ENCODE data around the gene PARPBP.
"Not testable (repeated sequence)": the region's sequence is repeated elsewhere in the genome, so short reads cannot be mapped to it uniquely, and the experiment has no call there.

GRCh38 chr12:102147062-102147587 is 27.1 kb downstream of the PARPBP start:
- not testable (repeated sequence) for TF ChIP-seq EZH2 (IDR thresholded peaks at IDR 0.05); POLR2AphosphoS5 (IDR thresholded peaks at IDR 0.05; ENCODE audit: borderline replicate concordance, low read depth, low read length)

Data from SK-N-MC (cell line).